C4-2B (cell line): Measurements from ENCODE around the gene TCEA2.

ENCODE experiments used
- H3K27ac ChIP-seq: fragments of 450-650 bp; 2 replicates; pipeline ENCODE4 v1.5.1; 2017
- CTCF ChIP-seq: fragments of 450-650 bp; conservative IDR thresholded peaks from 2 replicates; pipeline ENCODE4 v1.5.1; 2017; ENCODE audit warnings: mild to moderate bottlenecking
- ZFX ChIP-seq: fragments of 450-650 bp; IDR thresholded peaks from 2 replicates; pipeline ENCODE4 v1.6.1; 2017

TCEA2 gene

GRCh38 chr20:64121586-64121985 lies 58.6 kb downstream of the TCEA2 start:
- H3K27ac ChIP-seq: no peak overlapping the region
- TF ChIP-seq CTCF (no peak), ZFX (no peak)
